H1 (cell line): ENCODE results near the gene IL9R. TPM values are rescaled to one million over a fixed set of nuclear protein-coding genes. Genes with fewer than 3 reads are reported as not detected.

ENCODE experiments used
- CEBPB ChIP-seq: IDR thresholded peaks from 2 replicates; pipeline ENCODE4 v1.6.1; 2012; ENCODE audit warnings: low read depth, low read length
- EP300 ChIP-seq, 2 experiments: IDR thresholded peaks; 1 replicate in 1 of 2; 2 replicates in 1 of 2; pipeline ENCODE4 v1.6.1; 2011 to 2012; ENCODE audit warnings: low read depth in 2 of 2, low read length in 2 of 2, mild to moderate bottlenecking in 2 of 2, borderline replicate concordance in 1 of 2, inconsistent platforms in 1 of 2, moderate library complexity in 1 of 2
- HDAC6 ChIP-seq: IDR thresholded peaks from one replicate; pipeline ENCODE4 v1.7.1; 2012; ENCODE audit warnings: low read depth, mild to moderate bottlenecking, inconsistent platforms, low read length, moderate library complexity
- POU5F1 ChIP-seq: IDR thresholded peaks from 2 replicates; pipeline ENCODE4 v1.6.1; 2011; ENCODE audit warnings: low read depth, mild to moderate bottlenecking, low read length, moderate library complexity
- TCF12 ChIP-seq: IDR thresholded peaks from 2 replicates; pipeline ENCODE4 v1.6.1; 2011; ENCODE audit warnings: low read depth, mild to moderate bottlenecking, low read length
- polyA plus RNA-seq, 7 experiments: library from polyadenylated mRNA; depleted of rRNA in 3 of 7; stranded (reverse) in 5 of 7; unstranded in 2 of 7; fragments of >200 nt in 5 of 7; fragments of 200-250 nt in 2 of 7; gene quantifications; 1 replicate in 5 of 7; 2 replicates in 1 of 7; 4 replicates in 1 of 7; pipeline versions ENCODE4 v1.2.1 to v1.2.3, GENCODE V29; 2011 to 2013; ENCODE audit warnings: missing spikeins in 2 of 7, mixed read lengths in 2 of 7
- total RNA-seq: library from RNA; stranded (reverse); fragmentation: NEBNext Ultra II Directional; extraction: Animal tissue kit (Norgen Biotek cat#: 25700); gene quantifications from 2 replicates; pipeline ENCODE4 v1.2.1, GENCODE V29; 2021
- TF ChIP-seq, protein P1 (sequence below), 3 experiments: IDR thresholded peaks; 1 replicate in 2 of 3; 2 replicates in 1 of 3; pipeline versions ENCODE4 v1.5.1 to v1.6.1; 2011; ENCODE audit warnings: low read length in 3 of 3, mild to moderate bottlenecking in 3 of 3, inconsistent platforms in 2 of 3, low read depth in 1 of 3, moderate library complexity in 1 of 3; ENCODE audit not compliant: insufficient read depth in 1 of 3; ENCODE audit errors: control extremely low read depth in 1 of 3
- TF ChIP-seq, protein P2 (sequence below): IDR thresholded peaks from 2 replicates; pipeline ENCODE4 v1.6.1; 2012; ENCODE audit warnings: low read length, inconsistent platforms

IL9R gene
- total and polyA plus RNA-seq, 2 of the 8 experiments (the other 6 are each of a cell fraction or from before 2014, with no cell fraction given), result 0.14 to 0.28 TPM

DNA sequence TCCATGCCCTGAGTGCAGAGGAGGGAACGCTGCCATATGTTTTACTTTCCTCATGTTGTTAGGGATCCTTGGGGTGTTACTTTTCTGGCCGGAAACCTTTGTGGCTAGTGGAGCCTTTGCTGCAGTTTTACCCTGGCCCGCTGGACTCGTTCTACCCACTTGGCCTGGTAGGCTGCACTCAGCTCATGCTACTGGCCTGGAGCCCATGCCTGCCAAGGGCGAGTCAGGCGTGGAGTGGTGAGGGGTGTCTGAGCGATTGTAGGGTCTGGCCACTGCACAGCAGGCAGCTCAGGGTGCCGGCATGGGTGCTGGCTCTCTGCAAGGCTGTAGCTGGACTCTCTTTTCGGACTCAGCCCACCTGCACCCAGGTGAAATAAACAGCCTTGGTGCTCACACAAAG, 41.4 kb upstream of the IL9R start (continued):
- TF ChIP-seq EP300 (IDR thresholded peaks at IDR 0.05; ENCODE audit: borderline replicate concordance in 1 of 2, low read depth in 2 of 2, low read length in 2 of 2), result no peak
- TF ChIP-seq, protein P1, sequence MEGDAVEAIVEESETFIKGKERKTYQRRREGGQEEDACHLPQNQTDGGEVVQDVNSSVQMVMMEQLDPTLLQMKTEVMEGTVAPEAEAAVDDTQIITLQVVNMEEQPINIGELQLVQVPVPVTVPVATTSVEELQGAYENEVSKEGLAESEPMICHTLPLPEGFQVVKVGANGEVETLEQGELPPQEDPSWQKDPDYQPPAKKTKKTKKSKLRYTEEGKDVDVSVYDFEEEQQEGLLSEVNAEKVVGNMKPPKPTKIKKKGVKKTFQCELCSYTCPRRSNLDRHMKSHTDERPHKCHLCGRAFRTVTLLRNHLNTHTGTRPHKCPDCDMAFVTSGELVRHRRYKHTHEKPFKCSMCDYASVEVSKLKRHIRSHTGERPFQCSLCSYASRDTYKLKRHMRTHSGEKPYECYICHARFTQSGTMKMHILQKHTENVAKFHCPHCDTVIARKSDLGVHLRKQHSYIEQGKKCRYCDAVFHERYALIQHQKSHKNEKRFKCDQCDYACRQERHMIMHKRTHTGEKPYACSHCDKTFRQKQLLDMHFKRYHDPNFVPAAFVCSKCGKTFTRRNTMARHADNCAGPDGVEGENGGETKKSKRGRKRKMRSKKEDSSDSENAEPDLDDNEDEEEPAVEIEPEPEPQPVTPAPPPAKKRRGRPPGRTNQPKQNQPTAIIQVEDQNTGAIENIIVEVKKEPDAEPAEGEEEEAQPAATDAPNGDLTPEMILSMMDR (IDR thresholded peaks at IDR 0.05; ENCODE audit: control extremely low read depth in 1 of 3, insufficient read depth in 1 of 3, low read depth in 1 of 3, low read length in 3 of 3), result no peak
- TF ChIP-seq HDAC6, result no peak
- no peak for TF ChIP-seq CEBPB
- TF ChIP-seq, protein P2, sequence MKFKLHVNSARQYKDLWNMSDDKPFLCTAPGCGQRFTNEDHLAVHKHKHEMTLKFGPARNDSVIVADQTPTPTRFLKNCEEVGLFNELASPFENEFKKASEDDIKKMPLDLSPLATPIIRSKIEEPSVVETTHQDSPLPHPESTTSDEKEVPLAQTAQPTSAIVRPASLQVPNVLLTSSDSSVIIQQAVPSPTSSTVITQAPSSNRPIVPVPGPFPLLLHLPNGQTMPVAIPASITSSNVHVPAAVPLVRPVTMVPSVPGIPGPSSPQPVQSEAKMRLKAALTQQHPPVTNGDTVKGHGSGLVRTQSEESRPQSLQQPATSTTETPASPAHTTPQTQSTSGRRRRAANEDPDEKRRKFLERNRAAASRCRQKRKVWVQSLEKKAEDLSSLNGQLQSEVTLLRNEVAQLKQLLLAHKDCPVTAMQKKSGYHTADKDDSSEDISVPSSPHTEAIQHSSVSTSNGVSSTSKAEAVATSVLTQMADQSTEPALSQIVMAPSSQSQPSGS, result no peak
- no peak for TF ChIP-seq POU5F1
- no peak for TF ChIP-seq TCF12
